Measurements from ENCODE around the gene OR1D2.

Gene OR1D2

GRCh38 chr17:3043737-3044365 lies 60.4 kb downstream of the OR1D2 start:
- no peak overlapping the region for H3K9ac ChIP-seq (ENCODE audit: low read depth, low read length)
- 56% methylated on average over 11 of the region's 11 CpGs for WGBS

GRCh38 chr17:3040882-3041281 lies 63.3 kb downstream of the OR1D2 start:
- Histone ChIP-seq H3K27me3 (ENCODE audit: insufficient read depth, low read length) (no peaks in the 10 kb centered on the region), H3K9me3 (ENCODE audit: insufficient read depth, low read depth, low read length) (peaks cover 17% of the 10 kb centered on the region), H3K27ac (ENCODE audit: low read depth, low read length) (no peak overlapping the region), H3K4me3 (ENCODE audit: low read length) (no peak overlapping the region), H3K36me3 (ENCODE audit: insufficient read depth, low read length) (no peaks in the 10 kb centered on the region), H3K4me1 (ENCODE audit: insufficient read depth, low read length) (no peaks in the 10 kb centered on the region), H3K9ac (ENCODE audit: low read depth, low read length) (no peak overlapping the region)
- WGBS: 94% methylated on average over 5 of the region's 5 CpGs

More at GRCh38 chr17:3043737-3044365, 60.4 kb downstream of the OR1D2 start:
- H3K9me3 ChIP-seq (ENCODE audit: insufficient read depth, low read depth, low read length): peaks cover 17% of the 10 kb centered on the region
- no peaks in the 10 kb centered on the region for H3K27me3 ChIP-seq (ENCODE audit: insufficient read depth, low read length)
- H3K27ac ChIP-seq (ENCODE audit: low read depth, low read length): no peak overlapping the region
- no peak overlapping the region for H3K4me3 ChIP-seq (ENCODE audit: low read length)
- H3K4me1 ChIP-seq (ENCODE audit: insufficient read depth, low read length): no peaks in the 10 kb centered on the region
- H3K36me3 ChIP-seq (ENCODE audit: insufficient read depth, low read length): no peaks in the 10 kb centered on the region

- Histone ChIP-seq H3K27me3 (ENCODE audit: insufficient read depth, low read length) (no peaks in the 10 kb centered on the region), H3K27ac (ENCODE audit: low read depth, low read length) (no peak overlapping the region), H3K36me3 (ENCODE audit: insufficient read depth, low read length) (no peaks in the 10 kb centered on the region), H3K4me3 (ENCODE audit: low read length) (no peak overlapping the region), H3K9me3 (ENCODE audit: insufficient read depth, low read depth, low read length) (peaks cover 17% of the 10 kb centered on the region), H3K4me1 (ENCODE audit: insufficient read depth, low read length) (no peaks in the 10 kb centered on the region), H3K9ac (ENCODE audit: low read depth, low read length) (no peak overlapping the region)
- whole genome bisulfite sequencing: 87% methylated on average over 6 of the region's 6 CpGs
Measured at GRCh38 chr17:3039736-3040135, 64.5 kb downstream of the OR1D2 start.

- WGBS: 62% methylated on average over 5 of the region's 5 CpGs
- Histone ChIP-seq H3K4me1 (ENCODE audit: insufficient read depth, low read length) (no peaks in the 10 kb centered on the region), H3K4me3 (ENCODE audit: low read length) (no peak overlapping the region), H3K9me3 (ENCODE audit: insufficient read depth, low read depth, low read length) (peaks cover 12% of the 10 kb centered on the region), H3K9ac (ENCODE audit: low read depth, low read length) (no peak overlapping the region), H3K27me3 (ENCODE audit: insufficient read depth, low read length) (no peaks in the 10 kb centered on the region), H3K27ac (ENCODE audit: low read depth, low read length) (no peak overlapping the region), H3K36me3 (ENCODE audit: insufficient read depth, low read length) (no peaks in the 10 kb centered on the region)
Measured at GRCh38 chr17:3038941-3039340, 65.3 kb downstream of the OR1D2 start.

Data from HUES64 (cell line).